Effector memory CD4-positive, alpha-beta T cell (primary cell): ENCODE data around the gene FIS1.
A peak's percentile ranks its signal among the peaks of the same experiment; 100 is the strongest.

Source experiments
- DNase-seq, 3 donors: peaks; one replicate each; pipeline ENCODE4 v3.0.0-alpha.2; 2020
- H3K27ac ChIP-seq: 2 replicates; pipeline ENCODE4 v1.7.0; 2013; ENCODE audit warnings: mild to moderate bottlenecking, low read length, moderate library complexity; ENCODE audit not compliant: insufficient read depth, poor library complexity, severe bottlenecking
- H3K27me3 ChIP-seq: replicated peaks from 2 replicates; pipeline ENCODE4 v1.7.0; 2013; ENCODE audit warnings: mild to moderate bottlenecking, low read length; ENCODE audit not compliant: insufficient read depth, control insufficient read depth, poor library complexity, severe bottlenecking
- H3K36me3 ChIP-seq: 2 replicates; pipeline ENCODE4 v1.7.0; 2013; ENCODE audit warnings: mild to moderate bottlenecking, low read length, moderate library complexity; ENCODE audit not compliant: control insufficient read depth, insufficient read depth
- H3K4me1 ChIP-seq: 2 replicates; pipeline ENCODE4 v1.7.0; 2013; ENCODE audit warnings: low read length, mild to moderate bottlenecking; ENCODE audit not compliant: control insufficient read depth, insufficient read depth, poor library complexity, severe bottlenecking
- H3K4me3 ChIP-seq: 2 replicates; pipeline ENCODE4 v1.7.0; 2013; ENCODE audit warnings: low read length, low read depth, mild to moderate bottlenecking; ENCODE audit not compliant: insufficient read depth, poor library complexity, severe bottlenecking
- H3K9me3 ChIP-seq: 2 replicates; pipeline ENCODE4 v1.7.0; 2013; ENCODE audit warnings: mild to moderate bottlenecking, low read length, moderate library complexity; ENCODE audit not compliant: control insufficient read depth

The FIS1 gene

DNA sequence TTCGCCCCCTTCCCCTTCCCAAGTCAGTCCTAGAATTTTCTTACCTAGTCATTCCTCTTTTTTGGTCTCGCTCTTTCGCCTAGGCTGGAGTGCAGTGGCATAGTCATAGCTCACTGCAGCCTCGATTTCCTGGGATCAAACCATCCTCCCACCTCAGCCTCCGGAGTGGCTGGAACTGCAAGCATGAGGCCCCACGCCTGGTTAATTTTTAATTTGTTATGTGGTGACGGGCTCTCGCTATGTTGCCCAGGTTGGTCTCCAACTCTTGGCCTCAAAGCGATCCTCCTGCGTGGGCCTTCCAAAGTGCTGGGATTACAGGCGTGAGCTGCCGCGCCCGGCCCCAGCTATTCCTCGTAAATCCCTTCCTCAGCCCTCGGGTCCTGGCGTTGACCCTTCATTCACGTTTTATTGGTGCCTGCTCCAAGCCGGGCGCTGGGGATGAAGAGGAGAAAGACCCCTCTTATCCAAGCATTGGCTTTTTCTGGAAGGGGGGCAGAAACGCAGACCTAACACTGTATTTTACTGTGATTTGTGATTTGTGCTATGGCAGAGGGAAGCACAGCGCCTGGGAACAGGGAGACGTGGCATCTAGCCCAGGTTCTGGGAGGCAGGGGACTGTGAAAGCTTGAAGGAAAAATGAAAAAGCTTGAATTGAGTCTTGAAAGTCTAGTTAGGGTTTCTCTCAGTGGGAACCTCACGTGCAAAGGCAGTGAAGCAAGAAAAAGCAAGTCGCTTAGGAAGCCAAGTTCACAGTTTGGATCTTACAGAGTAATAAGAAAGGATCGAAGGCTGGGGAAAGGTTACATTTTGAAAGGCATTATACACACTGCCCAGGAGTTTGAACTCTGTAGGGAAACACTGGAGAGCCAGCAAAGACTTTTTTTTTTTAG, 26.4 kb downstream of the FIS1 start:
- Histone ChIP-seq H3K36me3 (peaks cover 16% of the 10 kb centered on the region), H3K27ac (peak overlapping the region; percentile 73), H3K27me3 (no peaks in the 10 kb centered on the region), H3K4me3 (peak overlapping the region; percentile 80), H3K9me3 (no peaks in the 10 kb centered on the region), H3K4me1 (peaks cover 23% of the 10 kb centered on the region)
- no peak for DNase-seq

DNA sequence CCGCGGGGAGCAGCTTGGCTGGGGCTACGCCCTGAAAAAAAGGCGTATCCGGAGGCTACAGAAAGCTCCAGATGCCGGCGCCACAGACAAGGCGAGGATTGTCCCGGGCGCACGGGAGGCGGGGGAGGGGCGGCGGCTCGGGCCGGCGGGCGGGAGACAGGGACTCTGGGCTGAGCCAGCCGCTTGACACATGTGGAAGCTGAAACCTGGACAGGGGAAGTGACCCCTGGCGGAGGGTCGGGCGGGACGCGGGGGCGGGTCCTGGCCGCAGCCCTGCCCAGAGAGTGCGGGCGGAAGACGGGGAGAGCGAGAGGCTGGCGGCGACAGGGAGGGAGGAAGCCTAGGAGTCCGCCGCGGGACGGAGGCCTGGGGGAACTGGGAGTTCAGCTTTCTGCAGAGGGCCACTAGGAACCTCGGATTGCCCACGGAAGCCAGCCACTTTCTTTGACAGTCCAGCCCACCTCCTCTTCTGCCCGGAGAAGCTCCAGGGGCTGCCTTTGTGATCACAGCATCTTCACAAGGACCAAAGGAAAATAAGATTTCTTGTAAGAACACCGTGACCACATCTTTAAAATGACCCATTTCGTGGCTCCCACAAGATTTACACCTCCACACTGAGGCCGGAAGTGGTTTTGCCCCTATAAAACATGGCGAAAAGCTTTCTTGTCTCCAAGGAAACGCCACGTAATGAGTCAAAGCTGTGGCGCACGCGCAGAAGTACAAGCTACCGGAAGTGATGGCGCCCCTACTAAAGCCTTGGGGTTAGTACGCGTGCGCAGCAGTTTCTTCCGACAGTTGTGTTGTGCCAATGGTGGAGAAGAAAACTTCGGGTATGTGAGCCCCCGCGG, 27.3 kb downstream of the FIS1 start, which contains the start of the genes PLOD3 and ZNHIT1:
Gene PLOD3, minus strand, starts transcription at position 194 of the 848 bp plus-strand sequence. CDS start 307 bp downstream, outside the sequence.
Gene ZNHIT1, plus strand, starts transcription at position 778 of the 848 bp plus-strand sequence. Its CDS starts 31 bp downstream, at position 809.
- H3K27me3 ChIP-seq = no peaks in the 10 kb centered on the region
- peaks cover 23% of the 10 kb centered on the region for H3K4me1 ChIP-seq
- peaks cover 11% of the 10 kb centered on the region for H3K36me3 ChIP-seq
- peak; percentile 89 to 96 (median 95) for DNase-seq
- no peaks in the 10 kb centered on the region for H3K9me3 ChIP-seq
- peak within 1 kb of the TSS; percentile 80 for H3K4me3 ChIP-seq
- H3K27ac ChIP-seq = peak within 1 kb of the TSS; percentile 73

DNA sequence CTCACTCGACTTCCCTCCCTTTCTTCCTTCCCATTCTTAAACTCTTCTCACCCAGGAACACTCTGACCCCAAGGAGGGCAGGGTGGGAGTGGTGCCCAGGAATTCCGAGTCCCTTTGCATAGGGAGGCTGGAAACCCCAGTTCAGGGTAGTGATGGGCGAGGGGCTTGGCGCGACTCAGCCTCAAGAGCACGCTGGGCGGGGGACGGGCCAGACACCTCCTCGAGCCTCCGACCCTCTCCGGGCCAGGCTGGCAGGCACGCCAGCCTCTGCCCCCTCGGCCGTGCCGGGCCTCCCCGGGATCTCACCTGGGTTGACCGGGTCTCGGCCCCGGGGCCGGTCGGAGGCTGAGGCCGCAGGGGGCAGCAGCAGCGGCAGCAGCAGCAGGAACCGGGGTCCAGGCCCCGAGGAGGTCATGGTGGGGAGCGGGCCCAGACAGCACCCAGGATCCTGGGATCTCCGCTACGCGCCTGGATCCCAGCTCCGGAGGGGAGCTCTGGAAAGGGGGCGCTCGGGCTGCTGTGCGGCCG, 28.0 kb downstream of the FIS1 start:
- Histone ChIP-seq H3K9me3 (no peaks in the 10 kb centered on the region), H3K4me3 (peak overlapping the region; percentile 80), H3K27ac (peak overlapping the region; percentile 73), H3K36me3 (peaks cover 12% of the 10 kb centered on the region), H3K4me1 (peaks cover 23% of the 10 kb centered on the region), H3K27me3 (no peaks in the 10 kb centered on the region)
- no peak for DNase-seq

DNA sequence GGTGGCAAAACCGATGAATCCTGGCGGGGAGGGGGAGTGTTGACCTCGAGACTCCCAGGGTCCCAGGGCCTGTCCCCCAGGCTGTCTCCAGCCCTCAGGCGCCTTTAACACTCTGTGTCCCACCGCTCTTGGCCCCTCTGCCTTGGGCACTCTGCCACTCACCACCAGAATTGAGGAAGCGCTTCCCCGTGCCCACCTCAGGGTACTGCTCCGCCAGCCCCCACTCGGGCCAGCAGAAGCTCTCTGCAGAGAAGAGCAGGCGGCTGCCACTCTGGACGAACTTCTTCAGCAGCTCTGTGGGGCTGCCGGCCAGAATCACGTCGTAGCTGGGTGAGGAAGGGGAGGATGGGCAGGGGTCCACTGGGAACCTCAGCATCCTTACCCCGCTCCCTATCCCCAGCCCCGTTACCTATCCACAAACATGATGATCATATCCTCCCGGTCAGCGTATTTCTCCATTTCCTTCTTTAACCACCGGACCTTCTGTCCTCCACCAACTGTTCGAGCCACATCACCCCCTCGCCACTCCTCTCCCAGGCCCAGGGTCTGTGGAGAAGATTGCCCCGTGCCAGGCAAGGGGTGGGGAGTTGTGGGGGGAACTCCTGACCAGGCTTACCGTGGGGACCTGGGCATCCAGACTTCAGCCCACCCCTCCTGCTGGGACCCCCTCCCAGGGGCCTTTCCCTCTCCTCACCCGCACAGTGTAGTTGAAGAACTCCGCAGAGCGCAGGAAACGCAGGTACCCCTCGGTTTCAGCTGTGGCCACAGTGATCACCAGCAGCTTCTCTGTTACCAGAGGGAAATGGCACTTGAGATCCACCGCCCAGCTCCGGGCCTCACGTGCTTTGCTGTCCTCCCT, 28.7 kb downstream of the FIS1 start:
- H3K36me3 ChIP-seq = peaks cover 11% of the 10 kb centered on the region
- DNase-seq = no peak
- H3K4me1 ChIP-seq = peaks cover 23% of the 10 kb centered on the region
- H3K4me3 ChIP-seq = peak overlapping the region; percentile 80
- no peak overlapping the region for H3K27ac ChIP-seq
- no peaks in the 10 kb centered on the region for H3K9me3 ChIP-seq
- H3K27me3 ChIP-seq = no peaks in the 10 kb centered on the region

DNA sequence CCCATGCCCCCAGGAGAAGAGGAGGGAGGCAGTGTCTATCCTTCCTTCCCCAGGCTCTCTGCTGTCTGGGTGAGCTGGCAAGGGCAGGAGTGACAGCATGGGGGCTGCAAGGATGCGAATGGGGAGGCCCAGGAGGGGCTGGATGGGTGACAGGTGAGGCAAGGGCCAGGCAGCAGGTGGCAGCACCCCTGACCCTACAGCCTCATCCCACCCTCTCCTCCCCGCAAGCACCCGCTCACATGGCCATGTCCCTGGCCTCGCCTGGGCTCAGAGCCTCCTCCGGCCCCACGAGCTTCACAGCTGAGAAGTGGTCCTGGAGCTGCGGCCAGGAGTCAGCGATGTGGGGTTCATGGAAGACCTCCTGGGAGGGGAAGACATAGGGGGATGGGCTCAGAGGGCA, 32.9 kb downstream of the FIS1 start:
- Histone ChIP-seq H3K27ac (no peak overlapping the region), H3K4me3 (no peak overlapping the region), H3K36me3 (peaks cover 19% of the 10 kb centered on the region), H3K27me3 (no peaks in the 10 kb centered on the region), H3K9me3 (no peaks in the 10 kb centered on the region), H3K4me1 (peaks cover 8% of the 10 kb centered on the region)
- DNase-seq = no peak

DNA sequence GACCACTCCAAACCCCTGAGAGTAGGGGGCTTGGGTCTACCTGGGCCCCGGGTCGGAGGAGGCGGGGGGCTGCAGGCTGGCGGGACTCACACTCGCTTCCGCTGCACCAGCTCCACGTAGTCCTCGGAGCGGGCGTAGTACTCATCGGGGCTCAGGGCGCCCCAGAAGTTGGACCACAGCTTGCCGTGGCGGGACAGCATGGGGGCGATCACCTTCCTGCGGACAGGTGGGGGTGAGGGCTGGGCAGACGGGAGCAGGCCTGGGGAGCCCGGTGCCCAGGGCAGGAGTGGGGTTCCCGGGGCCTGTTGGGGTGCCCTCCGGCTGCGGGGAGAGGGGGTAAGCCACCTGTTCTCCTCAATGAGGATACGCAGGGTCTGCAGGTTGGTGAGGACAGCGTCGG, 33.4 kb downstream of the FIS1 start:
- peaks cover 21% of the 10 kb centered on the region for H3K36me3 ChIP-seq
- no peak overlapping the region for H3K4me3 ChIP-seq
- H3K9me3 ChIP-seq = no peaks in the 10 kb centered on the region
- no peak overlapping the region for H3K27ac ChIP-seq
- peaks cover 3% of the 10 kb centered on the region for H3K4me1 ChIP-seq
- no peak for DNase-seq
- H3K27me3 ChIP-seq = no peaks in the 10 kb centered on the region

DNA sequence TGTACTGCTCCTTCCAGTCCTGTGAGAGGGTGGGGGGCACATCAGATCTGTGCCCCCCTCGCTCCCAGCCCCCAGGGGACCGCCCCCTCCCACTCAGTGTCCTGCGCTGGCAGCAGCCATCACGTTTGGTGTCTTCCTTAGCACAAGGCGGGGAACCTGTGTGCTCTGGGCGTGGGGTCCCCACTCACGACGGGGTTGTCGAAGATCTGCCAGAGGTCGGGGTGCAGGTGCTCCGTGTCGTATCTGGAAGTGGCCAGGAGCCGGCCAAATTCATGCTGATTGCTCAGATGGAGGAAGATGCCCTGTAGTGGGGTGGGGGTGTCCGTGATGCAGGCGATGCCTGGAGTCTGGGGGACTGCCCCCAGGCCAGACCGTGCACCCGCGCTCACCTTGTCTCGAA, 34.7 kb downstream of the FIS1 start:
- peaks cover 25% of the 10 kb centered on the region for H3K36me3 ChIP-seq
- no peaks in the 10 kb centered on the region for H3K9me3 ChIP-seq
- no peaks in the 10 kb centered on the region for H3K4me1 ChIP-seq
- DNase-seq = no peak
- no peak overlapping the region for H3K4me3 ChIP-seq
- no peak overlapping the region for H3K27ac ChIP-seq
- no peaks in the 10 kb centered on the region for H3K27me3 ChIP-seq

DNA sequence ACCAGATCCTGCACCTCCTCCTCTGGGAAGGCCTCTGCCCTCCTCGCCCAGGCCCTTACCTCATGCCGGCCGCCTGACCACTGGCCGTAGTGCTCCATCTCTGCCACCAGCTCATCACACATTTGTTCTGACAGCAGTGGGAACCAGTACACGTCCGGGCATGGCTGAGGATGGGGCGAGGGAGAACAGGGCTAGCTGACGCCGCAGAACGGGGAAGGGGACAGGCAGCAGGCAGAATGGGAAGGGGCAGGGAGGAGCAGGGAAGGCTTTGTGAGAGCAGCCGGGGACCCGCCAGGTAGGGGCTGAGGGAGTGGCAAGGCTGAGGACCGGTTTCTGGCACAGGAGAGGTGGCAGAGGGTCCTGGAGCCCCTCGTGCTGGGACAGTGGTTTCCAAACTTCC, 36.1 kb downstream of the FIS1 start:
- H3K36me3 ChIP-seq = peaks cover 25% of the 10 kb centered on the region
- DNase-seq = no peak

DNA sequence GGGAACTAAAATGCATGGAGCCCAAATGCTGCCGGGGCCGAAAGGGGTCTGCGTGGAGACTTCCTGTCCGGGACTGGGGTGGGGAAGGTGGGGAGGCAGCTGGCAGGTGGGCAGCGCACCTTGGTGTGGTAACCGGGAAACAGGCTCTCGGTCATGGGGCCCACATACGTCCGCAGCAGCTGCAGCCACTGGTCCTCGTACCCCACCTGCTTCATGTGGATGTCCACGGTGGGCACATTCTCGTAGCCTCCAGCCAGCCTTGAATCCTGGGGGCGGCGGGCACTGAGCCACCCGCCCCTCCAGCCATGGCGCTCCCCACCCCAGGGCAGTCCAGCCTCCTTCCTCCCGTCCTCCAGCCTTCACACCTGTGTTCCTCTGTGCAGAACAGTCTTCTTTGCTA, 37.4 kb downstream of the FIS1 start:
- Histone ChIP-seq H3K36me3 (peaks cover 22% of the 10 kb centered on the region), H3K9me3 (no peaks in the 10 kb centered on the region), H3K27ac (no peak overlapping the region), H3K4me1 (no peaks in the 10 kb centered on the region), H3K4me3 (no peak overlapping the region), H3K27me3 (peaks cover 3% of the 10 kb centered on the region)
- no peak for DNase-seq

More for the DNA sequence above, 36.1 kb downstream of the FIS1 start:
- Histone ChIP-seq H3K27ac (no peak overlapping the region), H3K27me3 (no peaks in the 10 kb centered on the region), H3K9me3 (no peaks in the 10 kb centered on the region), H3K4me3 (no peak overlapping the region), H3K4me1 (no peaks in the 10 kb centered on the region)
